Measurements from ENCODE around the gene OFD1.

OFD1 gene

DNA sequence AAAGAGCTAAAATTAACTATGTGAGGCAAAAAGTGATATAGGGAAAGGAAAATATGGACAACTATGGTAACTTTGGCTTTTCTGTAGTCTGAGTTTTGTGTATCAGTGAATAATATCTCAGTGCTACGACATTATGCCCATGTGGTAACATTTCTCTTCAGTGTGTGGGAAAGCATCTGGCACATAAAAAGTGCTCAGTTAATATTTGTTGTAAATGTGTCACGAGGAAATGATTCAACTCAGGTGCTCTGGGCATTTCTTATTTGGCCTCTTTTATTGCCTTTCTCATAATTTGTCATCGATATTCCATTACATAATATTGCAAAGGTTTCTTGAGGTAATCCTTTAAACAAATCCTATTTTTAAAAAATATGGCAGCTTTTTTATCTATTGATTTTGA, 17.6 kb downstream of the OFD1 start:
- no peak for DNase-seq (ENCODE audit: low read depth)

DNA sequence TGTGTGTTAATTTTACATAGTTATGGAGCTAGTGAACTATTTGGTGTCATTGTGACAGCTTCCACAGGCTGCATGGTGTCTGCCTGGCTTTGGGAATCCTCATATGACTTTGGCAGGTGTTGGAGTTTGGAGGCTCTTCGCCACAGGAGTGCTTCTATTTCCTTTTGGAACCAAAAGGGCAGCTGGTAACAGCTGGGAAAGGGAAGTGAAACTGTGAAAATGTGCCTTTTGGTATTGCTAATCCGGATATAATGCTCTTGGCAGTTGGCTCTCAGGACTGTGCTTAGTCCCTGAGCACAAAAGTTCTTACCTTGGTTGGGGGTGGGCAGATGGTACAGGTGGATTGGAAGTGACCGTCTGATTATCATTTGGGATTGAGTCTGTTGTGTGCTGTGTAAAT, 18.1 kb downstream of the OFD1 start:
- no peak for DNase-seq (ENCODE audit: low read depth)

DNA sequence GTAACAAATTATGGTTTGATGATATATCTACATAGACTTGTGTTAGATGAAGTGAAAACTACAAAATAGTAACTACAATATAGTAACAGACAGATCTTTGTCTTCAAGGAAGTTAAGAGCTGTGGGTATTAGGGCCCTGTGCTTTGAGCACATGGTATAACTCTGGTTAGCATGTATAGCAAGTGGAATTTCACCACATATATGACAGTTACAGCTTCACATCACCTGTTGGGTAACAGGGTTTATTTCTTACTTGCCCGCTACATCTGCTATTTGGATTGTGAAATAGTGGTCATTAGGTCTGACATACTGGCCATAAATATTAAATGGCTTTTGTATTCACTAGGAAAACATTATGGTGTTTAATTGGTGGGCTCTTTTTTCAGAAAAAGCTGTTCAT, 20.2 kb downstream of the OFD1 start:
- no peak for DNase-seq (ENCODE audit: low read depth)

DNA sequence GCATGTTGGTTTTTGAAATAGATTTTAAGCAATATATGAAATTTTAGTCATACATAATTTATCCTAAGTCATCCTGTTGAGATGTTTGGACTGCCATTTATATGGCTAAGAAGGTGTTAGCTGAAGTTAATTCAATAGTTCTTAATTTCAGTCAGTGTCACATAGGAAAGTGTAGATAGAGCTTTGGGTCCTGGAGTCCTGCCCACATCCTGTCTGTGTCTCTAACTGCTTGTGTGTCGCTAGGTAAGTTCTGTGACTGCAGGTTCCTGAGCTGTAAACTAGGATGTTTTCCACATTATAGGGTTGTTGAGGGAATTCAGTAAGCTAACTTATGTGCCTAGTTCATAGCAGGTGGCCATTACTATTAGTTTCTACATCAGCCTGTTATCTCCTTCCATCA, 20.7 kb downstream of the OFD1 start:
- no peak for DNase-seq (ENCODE audit: low read depth)

DNA sequence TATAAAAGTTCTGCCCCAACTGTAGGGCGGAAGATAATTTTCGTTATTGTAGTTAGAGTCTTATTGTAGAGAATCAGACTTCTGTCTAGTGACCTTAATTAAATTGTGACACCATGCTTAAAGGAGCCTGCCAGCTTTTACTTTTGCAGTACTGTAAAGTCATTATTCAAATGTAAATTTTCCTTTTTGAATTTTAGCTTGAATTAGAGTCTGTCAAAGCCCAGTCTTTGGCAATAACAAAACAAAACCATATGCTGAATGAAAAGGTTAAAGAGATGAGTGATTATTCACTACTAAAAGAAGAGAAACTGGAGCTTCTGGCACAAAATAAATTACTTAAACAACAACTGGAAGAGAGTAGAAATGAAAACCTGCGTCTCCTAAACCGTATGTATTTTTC, 21.8 kb downstream of the OFD1 start:
- no peak for DNase-seq (ENCODE audit: low read depth)

DNA sequence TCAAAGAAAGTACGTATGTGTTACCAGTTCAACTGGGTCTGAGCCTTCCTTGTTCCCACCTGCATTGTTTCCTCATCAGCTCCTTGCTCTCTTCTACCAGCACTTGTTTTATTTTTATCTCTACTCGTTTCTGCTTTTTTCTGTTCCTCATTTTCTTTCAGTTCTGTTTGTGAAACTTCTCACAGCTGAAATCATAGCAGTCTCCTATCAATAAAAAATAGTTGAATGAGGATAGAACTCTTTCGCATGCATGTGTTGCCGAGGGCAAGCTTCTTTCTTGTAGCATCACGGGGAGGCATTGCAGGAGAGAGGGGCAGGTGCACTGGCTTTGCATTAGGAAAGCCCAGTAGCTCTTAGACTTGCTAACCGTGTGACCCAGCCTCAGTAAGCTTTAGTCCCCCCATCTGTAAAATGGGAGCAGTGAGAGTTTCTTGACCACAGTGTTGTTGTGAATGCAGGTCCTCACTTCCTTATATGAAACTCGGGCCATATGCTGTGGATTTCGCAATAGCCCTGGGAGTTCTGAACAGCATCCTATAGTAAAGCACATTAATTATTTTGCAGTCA, 24.7 kb downstream of the OFD1 start:
- no peak for DNase-seq (ENCODE audit: low read depth)

DNA sequence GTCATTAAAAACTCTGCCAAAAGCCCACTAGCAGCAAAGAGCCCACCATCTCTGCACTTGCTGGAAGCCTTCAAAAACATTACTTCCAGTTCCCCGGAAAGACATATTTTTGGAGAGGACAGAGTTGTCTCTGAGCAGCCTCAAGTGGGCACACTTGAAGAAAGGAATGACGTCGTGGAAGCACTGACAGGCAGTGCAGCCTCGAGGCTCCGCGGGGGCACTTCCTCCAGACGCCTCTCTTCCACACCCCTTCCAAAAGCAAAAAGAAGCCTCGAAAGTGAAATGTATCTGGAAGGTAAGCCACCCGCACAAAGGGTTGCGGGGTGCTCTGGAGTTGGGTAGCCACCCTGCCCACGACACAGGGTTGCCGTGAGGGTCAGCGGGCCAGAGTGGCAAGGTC, 25.9 kb downstream of the OFD1 start:
- no peak for DNase-seq (ENCODE audit: low read depth)

DNA sequence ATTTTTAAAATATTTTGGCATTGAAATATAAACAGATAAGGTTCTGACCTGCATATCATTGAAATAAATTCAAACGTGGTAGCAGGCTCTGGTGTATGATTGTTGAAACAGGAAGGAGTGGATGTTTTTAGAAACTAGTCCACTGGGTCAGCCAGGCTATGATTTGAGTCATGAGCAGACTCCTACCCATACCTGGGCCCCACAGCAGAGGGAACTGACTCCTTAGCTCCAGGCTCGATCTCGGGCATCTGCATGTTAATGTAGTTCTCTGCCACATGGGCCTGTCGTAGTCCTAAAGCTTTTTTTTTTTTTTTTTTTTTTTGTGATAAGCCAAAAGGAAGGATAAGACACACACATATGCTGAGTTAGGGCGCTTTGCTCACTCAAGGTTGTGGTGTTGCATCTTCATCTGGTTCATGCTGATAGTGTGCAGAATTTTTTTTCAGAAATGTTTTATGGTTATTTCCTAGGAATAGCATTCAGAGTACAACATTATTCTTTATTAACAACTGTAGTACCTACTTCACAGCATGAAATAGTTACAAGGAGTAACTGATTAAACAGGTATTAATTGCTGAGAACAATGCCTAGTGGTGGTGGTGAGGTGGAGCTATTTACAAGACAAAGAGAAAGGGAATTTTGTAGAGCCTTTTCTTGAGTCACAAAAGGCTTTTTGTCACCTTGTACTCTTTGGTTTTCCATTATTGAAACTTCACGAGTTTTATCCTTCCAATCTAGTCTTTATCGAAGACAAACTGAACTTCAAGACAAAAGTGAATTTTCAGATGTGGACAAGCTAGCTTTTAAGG, 27.3 kb downstream of the OFD1 start:
- DNase-seq (ENCODE audit: low read depth): no peak

DNA sequence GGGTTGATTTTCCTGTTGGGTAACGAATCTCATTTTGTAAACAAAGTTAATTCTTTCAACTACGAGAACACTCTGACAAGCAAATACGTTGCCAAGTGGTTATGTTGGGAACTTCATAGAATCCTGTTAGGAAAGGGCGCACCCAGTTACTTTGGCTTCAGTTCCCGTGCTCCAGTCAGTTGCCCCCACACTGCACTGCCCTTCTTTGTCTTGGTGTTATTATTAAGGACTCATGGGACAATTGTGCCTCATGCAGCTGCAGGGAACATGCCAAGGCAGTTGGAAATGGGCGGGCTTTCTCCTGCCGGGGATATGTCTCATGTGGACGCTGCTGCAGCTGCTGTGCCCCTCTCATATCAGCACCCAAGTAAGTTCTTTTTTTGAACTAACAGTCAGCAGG, 28.9 kb downstream of the OFD1 start:
- DNase-seq (ENCODE audit: low read depth): no peak

DNA sequence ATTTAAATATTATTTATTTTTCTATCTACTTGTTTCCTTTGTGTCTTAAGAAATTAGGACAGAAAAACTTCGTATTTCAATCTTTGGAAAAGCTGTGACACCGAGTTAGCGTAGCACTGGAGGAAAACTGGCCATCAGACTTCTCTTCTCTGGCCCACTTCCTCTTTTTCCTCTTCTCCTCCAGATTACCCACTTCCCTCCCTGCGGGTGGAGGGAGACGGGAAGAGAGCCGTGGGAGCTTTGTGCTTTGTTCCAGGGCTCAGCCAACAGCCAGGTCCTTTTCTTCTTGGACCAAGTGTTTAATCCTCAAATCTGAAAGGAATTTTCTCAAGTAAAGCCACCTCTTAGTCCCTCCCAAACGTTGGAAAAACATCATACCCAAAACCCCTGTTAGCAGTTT, 29.7 kb downstream of the OFD1 start:
- DNase-seq (ENCODE audit: low read depth): no peak

DNA sequence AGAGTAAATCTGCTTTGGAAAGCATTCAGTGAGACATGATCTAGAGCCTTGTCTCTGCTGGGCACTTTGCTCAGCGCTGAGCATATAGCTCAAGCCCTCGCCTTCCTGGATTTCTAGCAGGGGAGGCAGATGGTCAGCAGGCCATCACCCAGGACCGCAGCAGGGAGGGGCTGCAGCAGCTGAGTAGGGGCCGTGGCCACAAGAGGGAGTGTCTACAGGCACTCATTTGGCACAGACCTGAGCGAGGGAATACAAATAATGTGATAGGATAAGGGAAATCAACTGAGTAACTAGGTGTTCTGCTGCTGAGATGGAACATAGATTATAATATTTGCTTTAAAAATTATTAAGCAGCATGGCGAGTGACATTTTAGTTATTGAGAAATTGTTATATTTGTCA, 30.2 kb downstream of the OFD1 start:
- no peak for DNase-seq (ENCODE audit: low read depth)

DNA sequence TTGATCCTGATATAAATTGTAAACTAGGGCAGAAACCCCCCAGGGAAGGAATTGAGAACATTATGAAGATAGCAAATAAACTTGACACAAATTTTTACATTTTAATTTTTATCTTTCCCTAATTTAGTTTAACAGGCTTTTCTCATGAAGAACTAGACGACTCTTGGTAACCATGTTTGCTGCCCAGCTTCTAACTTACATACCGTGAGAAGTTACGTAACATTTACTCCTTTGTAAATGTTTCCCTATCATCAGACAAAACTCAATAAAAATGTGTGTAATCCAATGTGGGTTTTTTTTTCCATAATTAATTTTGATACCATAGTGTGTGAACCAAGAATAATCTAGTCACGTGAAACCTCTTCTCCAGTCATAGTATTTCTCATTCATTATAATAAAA, 34.4 kb downstream of the OFD1 start:
- no peak for DNase-seq (ENCODE audit: low read depth)

DNA sequence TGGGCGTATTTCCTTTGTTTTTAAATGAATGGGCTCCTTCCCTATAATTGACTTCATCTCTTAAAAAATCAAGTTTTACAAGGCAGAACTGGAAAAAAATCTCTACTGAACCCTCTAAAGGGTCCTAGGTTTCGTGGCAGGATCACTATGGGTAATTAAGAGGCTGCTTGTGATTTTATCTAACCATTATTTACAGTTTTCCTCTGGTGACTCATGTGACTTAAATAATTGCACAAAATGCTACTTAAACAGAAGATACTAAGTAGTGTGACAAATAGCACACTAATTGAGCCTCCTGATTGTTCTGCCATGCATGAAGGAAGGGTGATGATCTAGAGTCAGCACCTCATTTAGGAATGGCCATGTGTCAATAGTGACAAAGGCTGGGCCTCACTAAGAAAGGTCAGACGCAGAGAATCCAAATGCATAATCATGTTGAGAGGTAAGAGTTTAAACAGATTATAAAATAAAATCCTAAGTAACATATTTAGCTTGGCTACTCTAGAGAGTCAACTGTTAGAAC, 35.5 kb downstream of the OFD1 start:
- DNase-seq (ENCODE audit: low read depth): no peak

DNA sequence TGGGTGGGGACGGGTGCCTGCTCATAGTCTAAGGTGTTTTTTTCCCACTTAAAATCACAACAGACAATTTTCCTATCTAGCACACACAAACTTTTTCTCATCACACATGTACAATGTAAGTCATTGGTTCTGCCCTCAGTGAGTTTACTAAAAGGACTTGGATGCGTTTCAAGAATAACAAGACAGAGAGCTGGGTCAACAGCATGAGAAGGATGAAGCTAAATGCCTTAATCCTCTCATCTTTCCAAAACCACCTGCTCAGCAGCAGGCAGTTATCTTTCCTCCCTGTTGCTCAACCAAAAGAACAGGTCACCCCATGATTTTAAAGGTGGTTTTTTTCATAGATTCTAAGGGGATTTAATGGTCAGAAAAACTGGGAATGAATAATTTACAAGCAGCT, 40.1 kb downstream of the OFD1 start:
- DNase-seq (ENCODE audit: low read depth): no peak

DNA sequence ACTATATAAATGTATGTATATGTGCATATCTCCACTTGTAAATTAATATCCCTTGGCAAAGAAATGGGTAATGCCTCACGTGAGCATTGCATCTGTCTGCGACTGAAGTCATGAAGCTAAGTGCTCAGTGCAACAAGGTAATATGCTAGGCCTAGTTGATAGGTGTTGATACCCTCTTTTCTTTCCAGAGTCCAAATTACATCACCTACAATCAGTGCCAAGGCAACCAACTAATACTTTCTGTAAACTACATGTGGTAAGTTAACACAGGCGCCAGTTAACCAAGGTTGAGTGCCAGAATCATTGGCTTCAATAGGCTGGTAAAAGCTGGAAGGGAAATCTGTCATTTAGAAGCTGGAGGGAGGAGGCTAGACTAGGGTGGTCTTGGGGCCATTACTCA, 41.3 kb downstream of the OFD1 start:
- no peak for DNase-seq (ENCODE audit: low read depth)

DNA sequence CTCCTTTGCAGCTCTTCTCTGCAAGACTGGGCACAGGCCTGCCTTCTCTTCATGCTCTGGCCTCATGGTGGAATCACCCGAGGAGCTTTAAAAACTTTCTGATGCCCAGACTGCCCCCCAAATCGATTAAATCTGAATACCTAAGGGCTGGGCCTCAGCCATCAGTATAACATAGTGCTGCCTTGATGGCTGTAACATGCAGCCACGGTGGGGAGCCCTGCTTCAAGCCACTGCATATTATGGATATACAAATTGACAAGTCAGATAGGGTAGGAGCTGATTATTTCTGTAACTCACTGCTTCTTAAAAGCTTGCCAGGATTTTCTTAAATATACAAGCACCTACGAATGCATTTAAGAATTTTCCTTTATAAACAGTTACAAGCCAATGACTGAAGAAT, 41.8 kb downstream of the OFD1 start:
- DNase-seq (ENCODE audit: low read depth): no peak

DNA sequence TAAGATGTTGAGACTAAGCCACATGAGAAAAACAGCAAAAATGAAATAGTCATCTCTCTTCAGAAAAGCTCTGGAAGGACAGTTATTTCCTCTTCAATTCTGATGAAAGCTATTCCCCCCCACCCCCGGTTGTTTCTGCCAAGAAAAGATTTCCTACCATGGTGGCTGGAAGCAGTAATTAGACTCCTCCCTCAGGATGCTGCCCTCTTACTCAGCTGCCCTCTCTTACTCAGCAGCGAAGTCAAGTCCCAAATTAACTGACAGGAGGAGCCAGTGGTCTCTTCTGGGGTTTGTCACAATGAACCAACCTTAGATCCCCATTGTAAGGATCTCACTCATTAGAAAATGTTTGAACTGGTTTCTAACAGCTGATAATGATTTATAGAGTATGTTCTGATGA, 44.4 kb downstream of the OFD1 start:
- DNase-seq (ENCODE audit: low read depth): no peak

DNA sequence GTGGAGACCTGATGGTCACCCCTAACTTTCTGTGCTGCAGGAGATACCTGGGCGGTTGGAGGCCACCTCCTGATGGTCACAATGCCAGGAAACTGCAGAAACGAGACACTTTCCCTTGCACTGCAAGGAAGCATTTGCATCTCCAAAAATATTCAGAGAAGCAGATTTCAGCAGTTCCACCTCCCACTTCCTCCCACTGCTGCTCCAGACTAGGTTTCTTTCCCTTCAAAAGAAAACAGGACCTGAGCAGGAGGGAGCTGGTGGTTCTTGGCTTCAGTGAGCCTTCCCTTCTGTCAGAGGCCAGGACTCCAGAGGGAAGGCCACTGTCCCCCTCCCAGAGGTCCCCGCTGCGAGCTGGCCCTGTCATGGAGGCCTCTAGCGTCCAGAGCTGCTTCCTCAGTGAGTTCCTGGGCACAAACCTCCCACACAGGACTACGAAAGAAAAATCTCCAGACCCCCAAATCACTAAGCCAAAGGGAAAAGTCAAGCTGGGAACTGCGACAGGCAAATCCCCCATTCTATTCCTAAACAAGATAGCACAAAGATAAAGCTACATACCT, 46.4 kb downstream of the OFD1 start:
- DNase-seq (ENCODE audit: low read depth): no peak

DNA sequence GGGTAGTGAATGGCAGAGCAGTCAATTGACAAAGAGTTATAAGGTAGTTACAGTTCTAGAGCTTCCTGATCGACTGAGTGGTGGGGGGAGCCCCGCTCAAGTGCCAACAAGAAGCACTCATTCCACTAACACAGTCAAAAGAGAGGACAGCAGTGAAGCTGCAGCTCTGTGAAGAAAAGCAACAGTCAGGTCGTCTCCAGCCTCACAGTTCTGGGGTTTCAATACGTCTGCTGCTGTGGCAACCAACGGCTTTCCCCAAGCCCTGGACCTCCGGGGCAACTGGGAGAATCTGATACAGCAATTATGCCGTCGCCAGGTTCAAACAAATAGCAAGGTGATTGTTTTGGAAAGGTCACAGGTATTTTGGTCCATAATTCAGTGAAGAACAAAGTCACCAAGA, 51.5 kb downstream of the OFD1 start:
- no peak for DNase-seq (ENCODE audit: low read depth)

DNA sequence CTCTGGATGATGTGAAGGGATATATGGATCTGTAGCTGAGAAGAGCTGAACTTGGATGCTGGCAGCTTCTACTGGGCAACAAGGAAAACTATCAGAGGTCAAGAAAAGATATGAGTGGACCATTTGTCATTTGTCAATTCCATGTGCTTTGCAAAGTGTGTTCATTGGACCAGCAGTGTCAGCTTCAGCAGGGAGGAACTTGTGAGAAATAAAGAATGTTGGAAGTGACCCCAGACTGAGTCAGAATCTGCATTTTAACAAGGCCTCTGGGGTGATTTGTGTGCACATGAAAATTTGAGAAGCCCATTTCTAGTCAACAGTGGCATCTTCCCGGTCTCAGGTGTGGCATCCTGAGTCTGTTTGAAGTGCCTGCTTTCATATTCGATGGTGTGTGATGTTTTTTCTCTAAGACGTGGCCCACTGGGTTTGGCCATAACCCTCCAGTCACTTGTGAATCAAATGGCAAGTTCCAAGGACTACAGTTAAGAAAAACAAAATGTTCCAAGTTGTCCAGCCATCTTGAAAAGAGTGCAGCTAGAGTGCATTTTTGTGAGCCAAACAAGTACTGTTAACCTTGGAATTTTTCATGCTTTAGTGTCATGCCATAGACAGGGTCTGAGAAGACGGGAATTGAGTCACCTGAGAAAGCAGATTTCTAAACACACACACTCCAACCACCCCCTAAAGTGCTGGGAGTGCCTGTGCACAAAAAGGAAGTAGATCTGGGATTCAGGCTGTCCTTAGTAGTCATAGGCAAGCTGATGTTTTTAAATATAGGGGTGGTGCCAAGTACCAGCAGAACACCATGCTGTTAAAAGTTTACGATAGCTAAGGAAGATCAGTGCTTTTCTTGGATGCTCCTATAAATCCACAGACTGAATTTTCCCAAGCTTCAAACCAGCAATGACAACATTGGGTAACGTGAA, 55.9 kb downstream of the OFD1 start:
- no peak for DNase-seq (ENCODE audit: low read depth)

DNA sequence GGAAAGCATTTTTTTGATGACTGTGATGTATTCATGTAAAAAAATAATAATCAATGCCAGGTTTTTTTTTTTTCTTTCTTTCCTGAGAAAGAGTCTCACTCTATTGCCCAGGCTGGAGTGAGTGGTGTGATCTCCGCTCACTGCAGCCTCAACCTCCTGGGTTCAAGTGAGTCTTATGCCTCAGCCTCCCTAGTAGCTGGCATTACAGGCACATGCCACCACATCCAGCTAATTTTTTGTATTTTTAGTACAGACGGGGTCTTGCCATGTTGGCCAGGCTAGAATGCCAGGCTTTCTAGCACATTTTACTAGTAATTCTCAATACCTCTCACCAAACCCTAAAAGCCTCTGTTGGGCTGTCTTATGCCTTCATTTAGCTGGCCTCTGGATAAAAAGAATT, 56.6 kb downstream of the OFD1 start:
- no peak for DNase-seq (ENCODE audit: low read depth)

DNA sequence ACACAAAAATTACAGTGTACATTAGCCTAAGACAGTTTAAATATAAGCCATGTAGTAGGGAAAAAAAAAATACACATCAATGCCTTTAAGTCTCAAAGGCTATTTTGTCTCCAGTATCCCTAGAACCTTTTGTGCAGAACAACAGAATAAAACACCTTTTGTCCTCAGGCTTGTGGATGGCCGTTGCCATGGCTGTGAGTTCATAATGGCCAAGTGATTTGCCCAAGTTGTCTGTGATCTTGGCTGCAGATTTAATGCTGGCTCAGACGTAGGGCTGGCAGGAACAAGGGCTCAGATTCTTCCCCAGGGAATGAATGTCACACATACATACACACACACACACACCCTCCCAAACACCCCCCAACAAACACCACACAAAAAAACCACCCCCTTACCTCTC, 57.0 kb downstream of the OFD1 start:
- DNase-seq (ENCODE audit: low read depth): no peak

DNA sequence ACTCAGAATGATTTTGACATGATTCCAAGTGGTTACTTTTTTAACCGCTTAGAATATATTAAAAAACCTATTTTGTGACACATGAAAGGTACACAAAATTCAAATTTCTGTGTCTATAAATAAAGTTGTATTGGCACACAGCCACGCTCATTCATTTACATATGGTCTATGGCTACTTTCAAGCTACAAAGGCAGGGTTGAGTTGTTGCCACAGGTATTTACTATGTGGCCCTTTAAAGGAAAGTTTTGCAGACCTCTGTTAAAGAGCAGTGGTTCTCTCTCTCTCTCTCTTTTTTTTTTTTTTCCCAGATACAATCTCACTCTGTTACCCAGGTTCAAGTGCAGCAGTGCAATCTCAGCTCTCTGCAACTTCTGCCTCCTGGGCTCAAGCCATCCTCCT, 59.3 kb downstream of the OFD1 start:
- DNase-seq (ENCODE audit: low read depth): no peak
